Measurements from ENCODE around the gene SHROOM3. TPM values are rescaled to one million over a fixed set of nuclear protein-coding genes. Genes with fewer than 3 reads are reported as not detected.

SHROOM3 gene
- total and polyA plus RNA-seq, 2 of the 13 experiments (the other 11 are each of a cell fraction or from before 2014, with no cell fraction given): 0.01 TPM; not detected in 1

GRCh38 chr4:76665721-76666120, 230.7 kb downstream of the SHROOM3 start:
- in situ Hi-C loops (cut with HindIII; ENCODE audit: extremely low pct_ligation_motif_present, low pct_unique_long_range_greater_than_20kb) (no loop called here), intact Hi-C loops (cut with micrococcal nuclease; ENCODE audit: unreplicated experiment) (no loop called here)
- H3K27me3 ChIP-seq (ENCODE audit: control insufficient read depth in 1 of 2, insufficient read depth in 2 of 2, low read length in 2 of 2): no peaks in the 10 kb centered on the region
- DNase-seq (ENCODE audit: low spot score) (no peak), FAIRE-seq (no peak), ATAC-seq (no peak)
- H3K79me2 ChIP-seq (ENCODE audit: insufficient read depth, low read length): no peaks in the 10 kb centered on the region
- TF ChIP-seq ZFYVE20 (CRISPR knock-in tag; IDR thresholded peaks at IDR 0.05; ENCODE audit: borderline replicate concordance, low read depth) (no peak), ZNF235 (CRISPR knock-in tag; IDR thresholded peaks at IDR 0.05; ENCODE audit: borderline replicate concordance) (no peak), YEATS2 (CRISPR knock-in tag; IDR thresholded peaks at IDR 0.05; ENCODE audit: borderline replicate concordance) (no peak), MAFG (CRISPR knock-in tag; IDR thresholded peaks at IDR 0.05) (no peak), NR2F6 (IDR thresholded peaks at IDR 0.05) (no peak), NR2F6 (CRISPR knock-in tag; IDR thresholded peaks at IDR 0.05) (no peak), MIER3 (CRISPR knock-in tag; IDR thresholded peaks at IDR 0.05; ENCODE audit: borderline replicate concordance) (no peak)
- TF ChIP-seq, protein P1, sequence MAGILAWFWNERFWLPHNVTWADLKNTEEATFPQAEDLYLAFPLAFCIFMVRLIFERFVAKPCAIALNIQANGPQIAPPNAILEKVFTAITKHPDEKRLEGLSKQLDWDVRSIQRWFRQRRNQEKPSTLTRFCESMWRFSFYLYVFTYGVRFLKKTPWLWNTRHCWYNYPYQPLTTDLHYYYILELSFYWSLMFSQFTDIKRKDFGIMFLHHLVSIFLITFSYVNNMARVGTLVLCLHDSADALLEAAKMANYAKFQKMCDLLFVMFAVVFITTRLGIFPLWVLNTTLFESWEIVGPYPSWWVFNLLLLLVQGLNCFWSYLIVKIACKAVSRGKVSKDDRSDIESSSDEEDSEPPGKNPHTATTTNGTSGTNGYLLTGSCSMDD (CRISPR knock-in tag; IDR thresholded peaks at IDR 0.05): no peak
- TF ChIP-seq, protein P2, sequence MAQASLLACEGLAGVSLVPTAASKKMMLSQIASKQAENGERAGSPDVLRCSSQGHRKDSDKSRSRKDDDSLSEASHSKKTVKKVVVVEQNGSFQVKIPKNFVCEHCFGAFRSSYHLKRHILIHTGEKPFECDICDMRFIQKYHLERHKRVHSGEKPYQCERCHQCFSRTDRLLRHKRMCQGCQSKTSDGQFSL (CRISPR knock-in tag; IDR thresholded peaks at IDR 0.05): no peak
- H3K36me3 ChIP-seq (replicated peaks in 1 of 2; ENCODE audit: control insufficient read depth in 1 of 2, insufficient read depth in 2 of 2, low read length in 2 of 2): no peaks in the 10 kb centered on the region
- H3K9me3 ChIP-seq (ENCODE audit: low read length): no peaks in the 10 kb centered on the region
- H4K20me1 ChIP-seq (ENCODE audit: insufficient read depth, low read length): no peaks in the 10 kb centered on the region
- no peak overlapping the region for H2AFZ ChIP-seq (ENCODE audit: low read length)
- no peak overlapping the region for H3K9ac ChIP-seq (ENCODE audit: insufficient read depth, low read depth, low read length)
- no TSS peak for BruUV-seq (replicated peaks)
- H3K4me2 ChIP-seq (ENCODE audit: low read depth, low read length): no peak overlapping the region
- 2% methylated on average over 4 of the region's 4 CpGs for WGBS (ENCODE audit: low lambda C conversion rate)
- CTCF ChIA-PET (ENCODE audit: low intra/inter-chr PET ratio, low total read pairs): no interaction called here
- POLR2A ChIA-PET: no interaction called here
- H3K27ac ChIP-seq (ENCODE audit: extremely low read length, insufficient read depth, low read length): no peak overlapping the region
- no peaks in the 10 kb centered on the region for H3K4me1 ChIP-seq (ENCODE audit: insufficient read depth, low read length)
- no peak overlapping the region for H3K4me3 ChIP-seq (replicated peaks in 1 of 3; ENCODE audit: insufficient read depth in 1 of 3, low read depth in 2 of 3, low read length in 3 of 3)

Measured in HepG2 (cell line).